IPS DF 6.9 (cell line): ENCODE results near the gene TECPR1.

Source experiments
- DNase-seq: peaks from one replicate; pipeline ENCODE4 v3.0.0-alpha.2; 2013; ENCODE audit warnings: low read depth, low spot score
- H3K27ac ChIP-seq: one replicate; pipeline ENCODE4 v1.5.1; 2013; ENCODE audit warnings: low read length, control low read depth
- H3K27me3 ChIP-seq: 2 replicates; pipeline ENCODE4 v1.6.1; 2013; ENCODE audit warnings: mild to moderate bottlenecking, low read length; ENCODE audit not compliant: control insufficient read depth, insufficient read depth
- H3K36me3 ChIP-seq: 2 replicates; pipeline ENCODE4 v1.6.1; 2013; ENCODE audit warnings: low read length; ENCODE audit not compliant: control insufficient read depth, insufficient read depth
- H3K4me1 ChIP-seq: 2 replicates; pipeline ENCODE4 v1.6.1; 2013; ENCODE audit warnings: low read length; ENCODE audit not compliant: control insufficient read depth, insufficient read depth
- H3K4me3 ChIP-seq: 2 replicates; pipeline ENCODE4 v1.5.1; 2013; ENCODE audit warnings: mild to moderate bottlenecking, low read length
- H3K9me3 ChIP-seq: 2 replicates; pipeline ENCODE4 v1.6.1; 2013; ENCODE audit warnings: low read length, inconsistent platforms; ENCODE audit not compliant: control insufficient read depth, insufficient read depth
- WGBS: extraction: QIAGEN DNeasy Blood & Tissue Kit; methylation state at CpG from one replicate; pipeline ENCODE4 v1.1.7; 2013; ENCODE audit warnings: mixed read lengths, missing lambda C conversion rate; ENCODE audit not compliant: insufficient read length, insufficient coverage; 5-methylcytosine and 5-hydroxymethylcytosine counted together

Gene TECPR1

DNA sequence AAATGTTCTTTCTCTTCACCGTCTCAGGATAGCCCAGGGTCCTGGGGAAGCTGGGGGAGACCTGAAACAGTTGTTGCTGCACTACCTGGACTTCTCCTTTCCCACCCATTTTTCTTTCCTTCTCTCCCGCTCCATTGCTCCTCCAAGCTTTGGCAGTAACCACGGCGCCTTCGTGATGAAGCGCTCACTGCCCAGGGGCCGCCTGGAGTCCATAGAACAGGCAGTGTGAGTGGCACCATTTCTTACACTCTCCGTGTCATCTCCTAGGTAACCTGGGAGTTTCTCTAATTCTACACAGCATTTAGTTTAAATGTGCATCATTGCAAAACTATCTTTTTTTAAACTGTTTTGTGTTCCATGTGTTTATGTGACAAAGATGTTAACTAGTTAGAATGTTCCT is 81.1 kb downstream of the TECPR1 start:
- WGBS = no CpG with 5 or more reads among the region's 8 CpGs
- Histone ChIP-seq H3K27ac (no peak overlapping the region), H3K9me3 (no peaks in the 10 kb centered on the region), H3K27me3 (no peaks in the 10 kb centered on the region), H3K36me3 (peaks cover 3% of the 10 kb centered on the region), H3K4me1 (no peaks in the 10 kb centered on the region), H3K4me3 (no peak overlapping the region)
- DNase-seq = no peak

DNA sequence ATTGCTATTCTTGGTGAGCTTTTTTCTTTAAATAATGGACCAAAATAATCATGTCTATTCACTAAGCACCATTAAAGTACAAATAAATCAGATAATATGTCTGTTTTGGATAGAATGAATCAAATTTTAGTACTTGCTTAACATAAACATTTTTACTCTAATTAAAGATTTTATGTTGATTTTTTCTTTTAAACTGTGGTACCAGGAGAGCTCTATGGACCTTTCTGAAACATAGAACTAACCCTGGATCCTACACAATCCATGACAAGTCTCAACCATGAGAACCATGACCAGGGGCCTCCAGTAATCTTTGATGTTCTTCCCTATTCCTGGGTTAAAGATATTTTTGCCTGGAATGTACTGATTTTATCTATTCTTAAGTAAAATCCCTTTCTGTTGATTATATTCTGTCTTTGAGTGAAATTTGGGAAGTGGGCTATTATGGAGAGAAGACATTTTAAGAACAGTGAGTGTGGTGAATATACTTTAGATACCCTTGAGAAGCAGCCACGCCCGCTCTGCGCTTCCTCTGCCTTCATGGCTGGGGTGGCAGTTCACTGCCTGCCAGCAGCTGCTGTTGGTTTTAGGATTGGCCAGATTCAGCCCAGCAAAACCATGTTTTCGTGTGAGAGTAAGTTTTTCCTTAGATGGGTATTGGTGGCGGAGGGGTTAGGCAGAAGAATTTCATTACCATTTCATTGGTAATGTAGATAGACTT is 83.0 kb downstream of the TECPR1 start:
- Histone ChIP-seq H3K4me1 (no peaks in the 10 kb centered on the region), H3K9me3 (no peaks in the 10 kb centered on the region), H3K27ac (no peak overlapping the region), H3K27me3 (no peaks in the 10 kb centered on the region), H3K36me3 (no peaks in the 10 kb centered on the region; the same call in none of the 2 replicates), H3K4me3 (no peak overlapping the region)
- WGBS = no CpG with 5 or more reads among the region's 5 CpGs
- no peak for DNase-seq

DNA sequence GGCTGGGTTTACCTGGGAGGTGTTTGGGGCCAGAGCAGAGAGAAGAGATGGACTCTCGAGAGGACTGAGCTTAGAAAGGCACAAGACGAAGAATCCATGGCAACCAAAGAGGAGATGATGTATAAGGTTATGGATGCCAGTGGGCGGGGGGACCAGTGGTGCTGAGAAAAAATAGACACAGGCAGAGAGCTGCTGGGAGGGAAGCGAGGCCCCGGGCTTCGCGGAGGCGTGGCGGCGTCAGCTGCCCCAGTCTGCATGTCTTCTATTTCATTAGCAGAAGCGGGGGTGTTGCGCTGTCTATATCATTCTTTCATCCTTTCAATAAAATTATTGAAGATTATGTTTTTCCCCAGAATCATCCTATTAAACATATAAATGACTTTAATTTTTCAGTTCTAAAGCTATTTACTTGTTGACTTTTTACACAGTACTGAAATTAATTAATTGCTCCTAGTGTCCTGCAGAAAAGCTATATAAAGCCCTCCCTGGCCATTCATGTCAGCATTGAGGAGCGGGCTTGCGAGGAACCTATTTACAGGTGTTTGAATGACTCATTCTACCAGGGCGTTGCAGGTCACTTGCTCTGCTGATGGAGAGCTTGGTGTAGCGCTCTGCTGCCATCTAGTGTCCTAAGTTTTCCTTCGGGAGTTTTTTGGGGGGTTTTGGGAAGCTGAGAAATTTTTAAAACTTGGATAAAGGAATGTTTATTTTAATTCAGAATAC is 83.7 kb downstream of the TECPR1 start:
- no CpG with 5 or more reads among the region's 17 CpGs for WGBS

DNA sequence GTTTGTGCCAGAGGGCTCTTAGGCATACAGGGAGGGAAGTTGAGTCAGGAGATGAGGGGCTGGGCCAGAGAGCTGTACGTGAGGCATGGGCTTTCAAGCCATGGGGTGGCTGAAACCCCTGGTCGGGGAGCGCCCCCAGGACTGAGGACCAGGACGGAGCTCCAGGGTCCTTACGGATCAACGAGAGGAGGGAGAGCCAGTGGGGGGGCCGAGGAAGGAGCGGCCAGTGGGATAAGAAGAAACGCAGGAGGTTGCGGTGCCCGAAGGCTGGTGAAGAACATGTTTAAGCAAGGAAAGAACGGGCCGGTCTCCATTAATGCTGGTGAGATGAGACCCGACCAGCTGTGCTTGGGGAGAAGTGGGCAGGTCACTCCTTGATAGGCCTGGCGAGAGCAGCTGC is 84.4 kb downstream of the TECPR1 start:
- WGBS = no CpG with 5 or more reads among the region's 15 CpGs
- H3K4me3 ChIP-seq = no peak overlapping the region
- no peaks in the 10 kb centered on the region for H3K9me3 ChIP-seq
- no peak overlapping the region for H3K27ac ChIP-seq
- H3K27me3 ChIP-seq = no peaks in the 10 kb centered on the region
- no peaks in the 10 kb centered on the region for H3K4me1 ChIP-seq
- no peak for DNase-seq
- H3K36me3 ChIP-seq = no peaks in the 10 kb centered on the region; the same call in 1 of the 2 replicates

More for the DNA sequence above, 83.7 kb downstream of the TECPR1 start:
- H3K4me3 ChIP-seq = no peak overlapping the region
- no peak overlapping the region for H3K27ac ChIP-seq
- DNase-seq = peak; percentile 45
- no peaks in the 10 kb centered on the region for H3K4me1 ChIP-seq
- H3K36me3 ChIP-seq = no peaks in the 10 kb centered on the region; the same call in none of the 2 replicates
- H3K9me3 ChIP-seq = no peaks in the 10 kb centered on the region
- no peaks in the 10 kb centered on the region for H3K27me3 ChIP-seq

DNA sequence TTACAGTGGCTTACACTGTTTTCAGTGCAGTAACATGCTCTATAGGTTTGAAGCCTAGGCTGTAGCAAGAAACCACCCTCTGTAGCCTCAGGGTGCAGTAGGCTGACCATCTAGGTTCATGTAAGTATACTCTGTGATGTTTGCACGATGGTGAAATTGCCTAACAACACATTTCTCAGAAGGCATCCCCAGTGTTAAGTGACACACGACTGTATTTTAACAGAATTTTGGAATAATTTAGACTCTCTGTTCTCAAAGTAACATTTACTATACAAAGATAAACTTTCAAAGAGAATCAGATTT is 85.4 kb downstream of the TECPR1 start:
- no CpG with 5 or more reads among the region's 2 CpGs for WGBS
- Histone ChIP-seq H3K9me3 (no peaks in the 10 kb centered on the region), H3K4me3 (no peak overlapping the region), H3K36me3 (no peaks in the 10 kb centered on the region; the same call in 1 of the 2 replicates), H3K27me3 (no peaks in the 10 kb centered on the region), H3K4me1 (no peaks in the 10 kb centered on the region), H3K27ac (no peak overlapping the region)
- no peak for DNase-seq

DNA sequence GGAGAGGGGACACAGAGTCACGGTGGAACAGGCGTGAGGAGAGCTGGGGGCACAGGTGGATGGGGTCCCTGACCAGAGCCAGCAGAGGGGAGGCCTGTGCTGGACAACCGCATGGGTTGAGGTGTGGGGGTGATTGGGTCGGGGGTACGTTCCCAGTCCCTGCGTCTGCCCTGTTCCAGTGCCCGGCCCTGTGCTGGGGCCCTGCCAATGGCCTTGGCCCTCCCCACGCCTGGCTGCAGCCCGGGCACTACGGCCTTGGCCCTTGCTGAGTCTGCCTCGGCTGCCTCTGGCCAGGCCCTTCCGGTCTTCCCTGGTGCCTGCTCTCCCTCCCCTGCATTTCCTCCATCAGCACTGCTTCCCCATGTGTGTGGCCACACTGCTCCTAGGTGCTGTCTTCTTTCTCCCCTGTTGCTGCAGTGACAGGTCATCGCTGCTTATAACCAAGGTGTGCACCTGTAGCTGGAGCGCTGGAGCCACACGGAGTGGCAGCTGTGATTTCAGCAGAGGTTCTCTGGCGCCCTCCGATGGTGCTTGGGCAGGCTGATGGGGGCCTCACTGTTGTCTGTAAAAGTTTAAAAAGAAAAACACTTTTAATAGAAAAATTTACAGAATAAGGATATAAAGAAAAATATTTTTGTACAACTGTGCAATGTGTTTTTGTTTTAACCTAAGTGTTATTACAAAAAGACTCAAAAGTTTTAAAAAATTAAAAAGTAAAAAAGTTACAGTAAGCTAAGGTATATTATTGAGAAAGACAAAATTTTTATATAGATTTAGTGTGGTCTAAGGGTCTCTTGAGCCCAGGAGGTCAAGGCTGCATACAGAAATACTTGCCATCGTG is 86.0 kb downstream of the TECPR1 start:
- Histone ChIP-seq H3K27me3 (no peaks in the 10 kb centered on the region), H3K36me3 (no peaks in the 10 kb centered on the region), H3K4me3 (no peak overlapping the region), H3K4me1 (no peaks in the 10 kb centered on the region), H3K27ac (no peak overlapping the region), H3K9me3 (no peaks in the 10 kb centered on the region)
- no CpG with 5 or more reads among the region's 18 CpGs for WGBS
- peak; percentile 16 for DNase-seq
